Upper lobe of left lung (tissue), 4 donors: Measurements from ENCODE around the gene CHI3L1.

ENCODE experiments used
- CTCF ChIP-seq, 6 experiments: fragments of 450-650 bp in 4 of 6; fragments of 200-600 bp in 2 of 6; sonication (generic) in 2 of 6; IDR thresholded peaks; one replicate each; pipeline ENCODE4 v1.5.1; 2016 to 2019; ENCODE audit warnings: antibody characterized with exemption in 6 of 6
- EP300 ChIP-seq, 4 donors: sonication (generic); formaldehyde crosslinking; IDR thresholded peaks; one replicate each; pipeline ENCODE4 v1.5.1; 2017; ENCODE audit warnings: antibody characterized with exemption in 4 of 4, control low read depth in 2 of 4
- POLR2A ChIP-seq, 4 donors: fragments of 450-650 bp; IDR thresholded peaks; one replicate each; pipeline ENCODE4 v1.5.1; 2016 to 2017; ENCODE audit warnings: antibody characterized with exemption in 4 of 4, mild to moderate bottlenecking in 2 of 4
- POLR2AphosphoS5 ChIP-seq, 2 donors: sonication (generic); formaldehyde crosslinking; IDR thresholded peaks; one replicate each; pipeline ENCODE4 v1.5.1; 2017; ENCODE audit warnings: antibody characterized with exemption in 2 of 2

- TF ChIP-seq CTCF (IDR thresholded peaks at IDR 0.05) (no peak), POLR2A (IDR thresholded peaks at IDR 0.05) (no peak), EP300 (IDR thresholded peaks at IDR 0.05) (no peak), POLR2AphosphoS5 (IDR thresholded peaks at IDR 0.05) (no peak)
These were observed 15.2 kb upstream of the CHI3L1 start for GRCh38 chr1:203201516-203202205.
